ENCODE measurements around the gene AMPH.
"Not testable (repeated sequence)": the region's sequence is repeated elsewhere in the genome, so short reads cannot be mapped to it uniquely, and the experiment has no call there.

The AMPH gene

DNA sequence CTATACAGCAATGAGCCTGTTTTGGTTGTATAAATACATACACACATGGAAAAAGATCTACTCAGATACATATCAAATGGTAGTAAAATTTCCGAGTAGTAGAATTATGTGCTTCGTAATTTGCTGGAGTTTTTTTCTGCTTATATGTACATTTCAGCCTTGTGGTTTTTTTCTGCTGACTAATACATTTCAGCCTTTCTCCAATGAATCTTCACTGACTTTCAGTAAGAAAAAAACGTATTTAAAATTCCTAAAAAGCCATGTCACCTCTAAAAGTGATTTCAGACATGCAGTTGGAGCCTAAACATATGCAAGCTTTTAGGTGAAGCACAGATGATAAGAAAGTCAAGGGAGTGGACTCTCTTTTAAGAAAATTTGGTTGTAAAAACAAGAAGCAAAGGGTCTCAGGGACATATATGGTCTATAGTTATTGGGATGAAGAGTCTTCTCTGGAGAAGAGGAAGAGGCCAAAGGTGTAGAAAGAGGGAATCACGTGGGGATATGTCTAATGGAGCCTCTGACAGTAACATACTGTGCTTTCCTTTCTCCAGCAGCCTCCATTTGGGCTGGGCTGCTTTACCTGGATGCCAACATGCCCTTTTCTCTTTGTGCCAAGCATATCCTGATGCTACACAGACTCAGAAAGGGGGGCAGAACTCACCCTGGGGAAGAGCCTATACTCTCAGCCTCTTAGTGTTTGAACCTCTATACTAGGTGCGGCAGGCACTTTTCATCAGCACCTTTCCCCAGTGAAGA lies 2.4 kb downstream of the AMPH start:
- DNase-seq (ENCODE audit: low spot score): no peak

DNA sequence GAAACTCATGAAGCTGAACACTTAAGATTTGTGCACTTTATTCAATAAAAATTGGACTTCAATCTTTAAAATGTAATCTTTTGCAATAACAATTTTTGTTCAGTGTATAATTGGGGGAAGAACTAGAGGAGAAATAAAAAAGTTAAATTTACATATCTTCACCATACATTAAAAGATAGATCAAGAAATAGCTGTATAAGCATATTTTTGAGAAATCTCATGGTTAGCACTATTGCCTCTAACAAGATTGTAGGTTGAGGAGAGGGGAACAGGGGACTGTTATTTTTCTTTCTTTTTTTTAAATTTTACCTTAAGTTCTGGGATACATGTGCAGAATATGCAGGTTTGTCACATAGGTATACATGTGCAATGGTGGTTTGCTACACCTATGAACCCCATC lies 5.3 kb downstream of the AMPH start:
- no peak for DNase-seq (ENCODE audit: low spot score)

DNA sequence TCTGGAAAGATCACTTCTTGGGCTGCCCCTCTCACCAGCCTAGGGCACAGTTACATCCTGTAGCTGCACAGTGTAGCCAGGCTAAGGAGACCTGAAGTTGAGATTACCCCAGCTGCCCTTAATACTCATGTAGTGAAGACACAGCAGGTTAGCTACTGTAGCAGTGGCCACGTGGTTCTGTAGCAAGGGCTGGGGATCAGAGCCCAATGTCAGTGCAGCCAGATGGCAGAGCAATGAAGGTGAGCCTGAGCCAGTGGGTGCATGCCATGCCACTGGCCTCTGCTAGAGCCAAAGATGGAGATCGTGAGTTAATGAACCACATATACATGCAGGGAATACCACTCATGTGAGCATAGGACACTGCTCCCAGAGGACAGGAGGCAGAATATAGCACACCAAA lies 15.5 kb downstream of the AMPH start:
- DNase-seq (ENCODE audit: low spot score): no peak

DNA sequence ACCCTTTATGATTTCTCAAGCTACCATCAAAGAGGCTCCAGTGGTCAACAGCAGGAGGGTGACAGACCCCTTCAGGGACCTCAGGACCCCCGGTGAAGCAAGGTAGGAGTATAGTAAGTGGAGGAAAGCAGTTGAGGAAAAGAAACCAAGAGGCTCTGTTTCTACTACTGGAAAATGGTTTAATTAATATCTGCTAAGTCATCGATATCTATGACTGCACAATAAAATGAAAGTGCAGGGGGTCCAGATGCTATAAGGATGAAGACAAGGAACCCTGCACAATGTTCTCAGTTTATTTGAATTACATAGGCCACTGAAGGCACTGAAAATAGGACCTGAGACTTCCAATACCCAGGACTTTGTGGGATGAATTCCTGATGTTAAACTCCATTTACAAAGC lies 23.7 kb downstream of the AMPH start:
- no peak for DNase-seq (ENCODE audit: low spot score)

DNA sequence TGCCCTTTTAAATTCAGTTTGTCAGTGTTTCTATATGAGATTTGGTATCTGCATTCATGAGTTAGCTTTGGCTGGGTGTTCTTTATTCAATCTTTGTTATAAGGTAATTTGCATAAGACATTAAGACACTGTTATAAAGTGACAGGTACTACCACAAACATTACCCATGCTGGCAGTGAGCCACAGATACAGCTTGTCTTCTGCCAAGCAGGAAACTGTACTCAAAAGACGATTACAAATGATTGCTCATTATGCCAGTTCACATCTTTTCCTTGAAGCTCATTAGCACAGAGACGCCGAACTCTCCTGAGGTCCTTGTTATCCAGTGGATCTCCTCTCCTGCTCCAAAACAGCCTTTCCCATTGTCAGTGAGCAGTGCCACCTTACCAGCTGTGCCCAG lies 30.4 kb downstream of the AMPH start:
- no peak for DNase-seq (ENCODE audit: low spot score)

DNA sequence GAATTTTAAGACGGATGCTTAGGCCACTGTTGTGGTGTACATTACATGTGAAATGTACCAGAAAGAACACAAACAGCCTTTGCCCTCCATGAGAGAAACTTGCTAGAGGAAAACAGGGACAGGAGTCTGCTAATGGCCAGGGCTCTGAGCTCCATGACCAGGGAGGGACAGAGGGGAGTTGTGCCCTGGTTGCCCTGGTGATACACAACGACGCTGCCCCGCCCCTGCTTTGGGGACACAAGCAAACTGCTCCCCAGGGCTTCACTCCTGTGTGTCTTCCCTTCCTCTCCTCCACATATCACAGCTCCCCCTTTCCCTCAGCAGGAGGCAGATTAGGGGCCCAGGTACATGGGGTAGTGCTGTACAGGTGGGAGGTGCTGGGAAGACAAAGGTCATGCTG lies 36.2 kb downstream of the AMPH start:
- no peak for DNase-seq (ENCODE audit: low spot score)

DNA sequence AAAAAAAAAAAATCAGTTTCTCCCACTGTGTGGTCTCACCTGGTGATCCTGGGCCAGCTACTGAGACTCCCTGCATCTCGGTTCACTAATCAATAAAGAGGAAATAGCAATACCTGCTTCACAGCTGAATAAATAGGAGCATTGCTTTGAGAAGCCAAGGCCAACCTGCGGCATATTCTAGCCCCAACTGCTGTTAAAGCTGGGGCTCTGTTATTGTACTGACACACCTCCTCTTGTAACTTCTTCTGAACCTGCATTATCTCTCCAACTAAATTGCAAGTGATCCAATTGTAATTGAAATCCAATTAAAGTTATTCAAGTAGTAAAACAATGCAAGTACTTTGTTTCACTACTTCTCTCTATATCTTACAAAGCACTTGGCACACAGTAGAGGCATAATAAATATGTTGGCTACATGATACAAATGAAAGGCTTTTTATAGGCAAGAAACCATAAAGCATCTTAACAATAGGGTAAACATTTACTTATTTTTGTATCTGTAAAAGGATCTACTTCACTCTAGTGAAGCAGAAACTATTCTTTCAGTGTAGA lies 38.4 kb downstream of the AMPH start:
- DNase-seq (ENCODE audit: low spot score): no peak

DNA sequence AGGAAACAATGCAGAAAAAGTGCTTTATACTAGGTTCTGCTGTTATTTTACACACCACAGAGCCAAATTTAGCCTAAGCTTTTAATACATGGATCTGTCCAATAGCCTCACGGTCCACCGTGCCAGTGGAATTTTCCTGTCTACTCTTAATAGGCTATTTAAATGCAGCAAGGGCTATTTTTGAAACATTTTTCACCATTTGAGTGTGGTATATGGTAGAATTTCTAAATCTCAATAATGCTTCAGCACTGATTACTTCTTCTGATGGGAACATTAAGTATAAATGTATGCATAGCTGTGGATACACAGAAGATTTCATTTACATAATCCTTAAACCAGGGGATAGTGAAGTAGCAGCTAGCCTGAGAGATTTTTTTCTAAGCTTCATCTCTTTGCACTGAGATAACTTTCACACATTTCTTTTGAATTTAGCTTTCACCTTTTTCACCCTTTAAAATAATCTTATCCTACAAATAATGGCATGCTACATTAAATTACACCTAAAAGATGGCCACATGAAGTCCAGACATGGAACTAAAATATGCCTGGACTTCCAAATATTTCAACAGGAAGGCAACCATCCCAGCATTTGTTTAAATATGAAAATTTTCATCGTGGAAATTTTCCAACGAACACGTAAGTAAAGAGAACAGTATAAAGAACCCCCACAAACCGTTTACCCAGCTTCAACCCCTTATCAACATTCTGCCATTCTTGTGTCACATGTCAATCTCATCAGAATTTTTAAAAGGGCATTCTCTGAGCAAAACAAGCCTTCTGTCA lies 45.4 kb downstream of the AMPH start:
- DNase-seq (ENCODE audit: low spot score): no peak

DNA sequence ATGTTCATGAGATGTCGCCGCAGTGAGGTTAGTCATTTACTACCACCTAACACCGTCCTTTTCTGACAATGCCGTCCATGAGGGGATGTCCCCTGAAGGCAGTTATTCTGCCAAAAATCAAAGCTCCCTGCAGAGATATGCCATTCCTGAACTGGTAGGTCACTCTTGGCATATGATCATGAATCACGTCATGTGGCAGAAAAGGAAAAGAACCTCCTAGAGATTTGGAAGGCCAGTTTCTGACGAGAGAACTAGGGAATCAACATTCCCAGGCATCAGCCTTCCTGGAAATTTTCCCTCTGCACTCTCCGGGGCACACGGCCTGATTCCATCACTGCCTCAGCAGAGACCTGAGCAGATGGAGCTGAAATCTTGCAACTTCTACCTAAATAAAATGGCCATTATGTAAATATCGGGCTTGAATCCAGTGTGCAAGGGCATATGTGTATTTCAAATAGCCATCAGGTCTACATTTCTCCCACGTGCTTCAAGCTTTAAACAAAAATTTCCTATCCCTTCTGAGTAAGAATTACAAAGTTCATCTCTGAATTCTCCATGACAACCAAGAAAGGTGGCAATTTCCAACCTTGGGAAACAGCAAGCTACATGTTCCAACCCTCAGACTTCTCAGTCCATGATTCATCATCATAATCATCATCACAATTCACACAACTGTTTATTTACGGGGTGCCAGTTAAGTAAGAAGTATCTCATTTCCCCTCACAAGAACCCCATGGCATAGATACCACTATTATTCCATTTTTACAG lies 46.5 kb downstream of the AMPH start:
- no peak for DNase-seq (ENCODE audit: low spot score)

DNA sequence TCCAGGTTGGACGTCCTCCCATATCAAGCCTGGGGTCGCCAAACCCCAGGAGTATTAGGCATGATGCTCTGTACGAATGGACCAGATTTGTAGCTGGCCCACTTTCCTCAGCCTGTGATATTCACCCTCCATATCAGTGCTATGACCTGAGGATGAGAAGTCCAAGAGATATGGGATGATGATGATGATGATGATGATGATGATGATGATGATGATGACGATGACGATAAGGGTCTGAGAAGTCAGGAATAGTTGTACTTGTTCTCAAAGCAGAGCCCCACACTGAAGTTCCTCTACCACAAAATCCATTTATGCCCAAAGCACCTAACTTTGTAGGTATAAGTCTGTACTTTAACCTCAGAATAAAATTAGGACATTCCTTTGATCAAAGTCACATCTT lies 50.7 kb downstream of the AMPH start:
- no peak for DNase-seq (ENCODE audit: low spot score)

DNA sequence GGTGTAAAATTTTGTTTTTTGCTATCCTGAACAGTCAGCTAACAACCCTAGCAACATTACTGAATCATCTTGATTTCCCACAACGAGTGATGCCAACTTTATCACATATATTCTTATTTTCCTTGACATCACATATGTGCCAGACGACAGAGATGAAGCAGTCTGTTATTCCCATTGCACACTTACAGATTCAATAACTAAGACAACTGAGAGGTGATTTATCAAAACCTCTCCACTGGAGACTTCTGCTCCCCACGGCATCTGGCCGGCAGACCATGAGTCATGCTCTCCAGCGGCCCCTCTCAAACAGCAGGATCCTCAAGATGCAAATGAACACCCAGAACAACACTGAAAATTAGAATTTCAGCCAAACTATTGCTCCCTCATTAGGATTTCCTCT lies 57.1 kb downstream of the AMPH start:
- DNase-seq (ENCODE audit: low spot score): no peak

DNA sequence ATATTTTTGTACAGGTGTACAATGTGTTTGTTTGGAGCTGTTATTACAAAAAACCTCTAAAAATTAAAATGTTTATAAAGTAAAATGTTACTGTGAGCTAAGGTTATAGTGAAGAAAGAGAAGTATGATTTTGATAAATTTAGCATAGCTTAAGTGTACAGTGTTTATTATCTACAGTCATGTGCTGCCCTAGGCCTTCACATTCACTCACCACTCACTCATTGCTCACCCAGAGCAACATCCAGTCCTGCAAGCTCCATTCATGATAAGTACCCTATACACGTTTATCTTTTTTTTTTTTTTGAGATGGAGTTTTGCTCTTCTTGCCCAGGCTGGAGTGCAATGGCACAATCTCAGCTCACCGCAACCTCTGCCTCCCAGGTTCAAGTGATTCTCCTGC lies 59.6 kb downstream of the AMPH start:
- not testable (repeated sequence) for DNase-seq (ENCODE audit: low spot score)

DNA sequence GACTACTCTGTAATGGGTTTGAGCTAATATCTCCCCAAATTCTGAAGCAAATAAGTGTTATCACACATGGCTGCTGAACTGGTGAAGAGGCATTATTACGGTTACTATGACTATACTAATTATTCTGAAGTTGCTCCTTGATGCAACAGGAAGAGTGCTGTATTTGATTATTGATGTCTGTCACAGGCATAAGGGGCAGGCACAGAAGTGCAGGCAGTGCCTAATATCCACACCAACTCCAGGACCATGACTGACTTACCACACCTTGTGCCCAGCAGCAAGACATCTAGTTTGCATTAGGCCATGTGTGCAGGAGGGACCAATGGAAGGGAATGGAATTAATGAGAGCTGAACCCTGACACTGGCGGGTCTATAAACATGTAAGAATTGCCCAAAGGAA lies 62.7 kb downstream of the AMPH start:
- DNase-seq (ENCODE audit: low spot score): no peak

DNA sequence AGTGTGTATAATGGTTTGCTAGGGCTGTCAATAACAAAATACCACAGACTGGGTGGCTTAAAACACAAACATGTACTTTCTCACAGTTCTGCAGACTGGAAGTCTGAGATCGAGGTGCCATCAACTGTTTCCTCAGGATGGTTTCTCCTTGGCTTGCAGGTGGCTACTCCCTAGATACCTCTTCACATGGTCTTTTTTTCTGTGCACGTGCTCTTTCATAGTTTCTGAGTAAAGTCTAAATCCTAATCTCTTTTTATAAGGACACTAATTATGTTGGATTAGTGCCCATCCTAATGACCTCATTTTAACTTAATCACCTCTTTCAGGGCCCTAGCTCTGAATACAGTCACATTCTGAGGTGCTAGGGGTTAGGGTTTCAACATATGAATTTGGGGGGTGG lies 65.9 kb downstream of the AMPH start:
- no peak for DNase-seq (ENCODE audit: low spot score)

DNA sequence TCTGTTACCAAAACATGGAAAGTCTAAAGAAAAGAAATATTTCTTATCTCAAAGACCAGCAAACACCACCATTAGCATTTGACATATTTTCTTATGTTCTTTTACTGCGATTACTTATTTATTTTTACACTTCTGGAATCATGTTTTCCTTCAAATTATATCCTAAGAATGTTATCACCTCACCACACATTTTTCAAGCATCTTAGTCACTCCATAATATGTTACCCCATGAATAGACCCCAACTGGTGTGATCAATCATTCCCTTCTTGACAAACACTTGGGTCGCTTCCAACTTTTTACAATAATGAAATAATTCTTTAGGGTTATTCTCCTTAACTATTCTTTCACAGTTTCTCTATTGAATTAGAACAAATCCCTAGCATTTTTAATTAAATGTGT lies 67.4 kb downstream of the AMPH start:
- DNase-seq (ENCODE audit: low spot score): no peak

DNA sequence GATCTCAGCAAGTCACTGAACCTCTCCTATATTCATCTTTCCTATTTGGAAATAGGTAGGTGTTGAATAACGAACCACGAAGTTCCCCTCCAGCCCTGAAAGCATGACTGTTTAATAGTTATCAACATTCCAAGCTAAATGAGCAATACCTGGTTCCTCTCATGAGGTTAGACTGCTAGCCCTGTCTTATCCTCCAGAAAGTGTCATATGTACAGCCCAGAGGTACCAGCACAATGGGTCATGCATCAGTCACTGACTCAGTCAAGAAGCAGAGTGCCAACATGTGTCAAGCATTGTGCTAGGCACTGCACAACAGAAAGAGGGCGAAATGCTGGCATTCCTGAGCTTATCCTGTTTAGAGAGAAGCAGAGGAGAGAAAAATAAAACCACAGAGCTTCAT lies 70.0 kb downstream of the AMPH start:
- no peak for DNase-seq (ENCODE audit: low spot score)

DNA sequence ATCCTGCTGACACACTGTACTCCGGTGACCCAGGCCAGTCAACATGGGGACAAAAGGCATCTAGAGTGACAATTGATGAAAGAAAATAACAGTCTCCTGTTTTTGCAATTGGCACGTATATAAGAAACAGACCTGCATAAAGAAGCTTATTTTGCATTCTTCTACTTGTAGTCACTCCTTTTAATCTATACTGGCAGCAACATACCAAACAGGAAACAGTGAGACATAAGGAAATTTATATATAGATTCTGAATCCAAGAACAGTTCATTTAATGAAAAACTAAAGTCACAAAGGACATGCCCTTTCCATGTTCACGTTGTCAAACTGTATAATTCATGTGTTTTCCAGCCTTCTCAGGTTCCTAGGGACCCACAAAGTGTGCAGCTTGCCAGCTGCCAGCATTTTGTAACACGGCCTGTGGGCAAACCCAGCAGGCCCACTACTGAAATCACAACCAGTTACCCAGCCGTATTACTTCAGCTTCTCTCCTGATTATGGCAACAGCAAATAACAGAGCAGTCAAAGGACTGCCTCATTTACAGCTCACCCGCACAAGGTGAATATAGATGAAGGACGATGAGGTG lies 72.3 kb downstream of the AMPH start:
- DNase-seq (ENCODE audit: low spot score): no peak

DNA sequence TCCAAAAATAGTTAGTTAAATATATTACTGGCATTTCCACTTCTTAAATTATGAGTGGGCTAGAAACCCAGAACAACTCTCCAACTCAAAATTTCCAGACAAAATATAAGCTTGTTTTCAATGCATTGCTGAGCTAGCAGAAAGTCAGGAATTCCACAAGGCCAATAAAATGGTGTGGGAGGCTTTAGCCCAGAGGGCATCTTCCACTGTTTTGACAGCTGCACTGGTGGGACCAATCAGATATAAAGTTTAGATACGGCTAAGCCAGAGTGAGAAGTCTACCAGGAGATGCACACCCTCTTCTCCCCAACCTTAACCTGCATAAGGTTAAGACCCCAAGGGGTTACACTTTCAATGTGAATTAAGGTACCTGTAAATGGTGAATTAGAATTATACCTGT lies 76.6 kb downstream of the AMPH start:
- no peak for DNase-seq (ENCODE audit: low spot score)

DNA sequence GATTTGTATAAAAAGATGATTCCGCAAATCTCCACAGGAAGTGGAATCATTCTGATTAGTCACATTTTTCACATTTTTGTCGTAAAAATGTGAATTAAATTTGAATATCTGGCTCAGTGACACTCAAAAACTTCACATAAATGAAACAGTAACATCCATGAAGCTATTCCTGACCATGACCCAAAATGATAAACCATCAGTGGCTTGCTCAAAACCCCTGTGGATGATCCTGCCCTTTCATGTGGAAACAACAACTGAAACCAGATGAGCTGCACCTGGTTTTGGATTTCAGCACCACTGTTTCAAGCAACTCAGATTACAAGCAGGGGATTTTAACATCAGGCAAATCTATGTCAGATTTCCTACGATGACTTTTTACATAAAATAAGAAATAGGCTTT lies 80.3 kb downstream of the AMPH start:
- no peak for DNase-seq (ENCODE audit: low spot score)

DNA sequence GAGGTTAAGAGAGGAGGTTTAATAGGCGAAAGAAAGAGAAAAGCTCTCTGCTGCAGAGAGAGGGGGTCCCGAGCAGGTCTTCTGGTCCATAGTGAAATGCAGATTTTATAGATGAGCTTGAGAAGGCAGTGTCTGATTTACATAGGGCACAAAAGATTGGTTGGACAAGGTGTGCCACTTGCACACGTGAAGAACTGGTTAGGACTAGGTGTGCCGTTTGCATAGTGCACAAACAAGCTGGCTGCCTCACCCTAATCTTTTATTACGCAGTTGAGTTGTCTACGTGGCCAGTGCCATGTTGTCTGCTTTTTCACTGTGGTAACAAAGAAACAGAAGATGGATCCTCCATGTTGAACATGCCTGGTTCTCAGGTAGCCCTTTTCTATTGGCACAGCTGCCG lies 82.6 kb downstream of the AMPH start:
- no peak for DNase-seq (ENCODE audit: low spot score)

DNA sequence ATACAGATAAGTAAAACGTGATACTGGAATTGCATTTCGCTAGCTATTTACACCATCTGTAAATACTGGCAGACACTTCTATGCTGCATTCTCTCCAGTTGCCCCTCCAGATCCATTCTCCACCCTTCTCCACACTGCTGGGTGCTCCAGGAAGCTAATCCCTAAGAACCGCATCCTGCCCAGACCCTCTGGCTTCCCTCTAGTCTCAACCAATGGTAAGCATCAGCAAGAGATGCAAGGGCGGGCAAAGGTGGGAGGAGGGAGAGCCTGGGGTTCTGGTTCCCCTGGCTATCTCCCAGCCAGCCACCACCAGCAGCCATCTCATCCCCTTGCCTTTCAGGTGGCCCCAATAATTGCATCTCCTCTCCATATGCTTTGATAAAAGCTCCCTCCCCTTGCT lies 84.4 kb downstream of the AMPH start:
- DNase-seq (ENCODE audit: low spot score): no peak

DNA sequence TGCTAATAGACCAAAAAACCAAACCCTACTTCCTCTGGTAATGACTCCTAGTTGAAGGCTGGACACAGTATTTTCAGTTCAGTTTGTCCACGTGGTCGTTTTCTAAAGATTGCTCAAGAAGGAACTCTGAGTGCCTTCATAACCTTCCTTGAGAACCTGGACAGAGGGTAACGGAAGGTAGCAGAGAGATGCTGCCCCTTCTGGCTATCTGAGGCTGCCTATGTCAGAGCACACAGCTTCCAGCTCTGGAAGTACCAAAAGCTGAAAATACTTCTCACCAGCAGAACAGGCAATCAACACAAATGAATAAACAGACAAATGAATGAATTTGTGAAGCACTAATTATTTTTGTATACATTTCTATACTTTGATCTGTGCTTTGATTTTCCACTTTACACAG lies 85.2 kb downstream of the AMPH start:
- DNase-seq (ENCODE audit: low spot score): no peak

Data from HuH-7 (cell line).